Upper lobe of left lung (tissue), 4 donors: ENCODE data around the gene OSTN.

Experiments used
- CTCF ChIP-seq, 6 experiments: fragments of 450-650 bp in 4 of 6; fragments of 200-600 bp in 2 of 6; sonication (generic) in 2 of 6; IDR thresholded peaks; one replicate each; pipeline ENCODE4 v1.5.1; 2016 to 2019; ENCODE audit warnings: antibody characterized with exemption in 6 of 6
- POLR2A ChIP-seq, 4 donors: fragments of 450-650 bp; IDR thresholded peaks; one replicate each; pipeline ENCODE4 v1.5.1; 2016 to 2017; ENCODE audit warnings: antibody characterized with exemption in 4 of 4, mild to moderate bottlenecking in 2 of 4

DNA sequence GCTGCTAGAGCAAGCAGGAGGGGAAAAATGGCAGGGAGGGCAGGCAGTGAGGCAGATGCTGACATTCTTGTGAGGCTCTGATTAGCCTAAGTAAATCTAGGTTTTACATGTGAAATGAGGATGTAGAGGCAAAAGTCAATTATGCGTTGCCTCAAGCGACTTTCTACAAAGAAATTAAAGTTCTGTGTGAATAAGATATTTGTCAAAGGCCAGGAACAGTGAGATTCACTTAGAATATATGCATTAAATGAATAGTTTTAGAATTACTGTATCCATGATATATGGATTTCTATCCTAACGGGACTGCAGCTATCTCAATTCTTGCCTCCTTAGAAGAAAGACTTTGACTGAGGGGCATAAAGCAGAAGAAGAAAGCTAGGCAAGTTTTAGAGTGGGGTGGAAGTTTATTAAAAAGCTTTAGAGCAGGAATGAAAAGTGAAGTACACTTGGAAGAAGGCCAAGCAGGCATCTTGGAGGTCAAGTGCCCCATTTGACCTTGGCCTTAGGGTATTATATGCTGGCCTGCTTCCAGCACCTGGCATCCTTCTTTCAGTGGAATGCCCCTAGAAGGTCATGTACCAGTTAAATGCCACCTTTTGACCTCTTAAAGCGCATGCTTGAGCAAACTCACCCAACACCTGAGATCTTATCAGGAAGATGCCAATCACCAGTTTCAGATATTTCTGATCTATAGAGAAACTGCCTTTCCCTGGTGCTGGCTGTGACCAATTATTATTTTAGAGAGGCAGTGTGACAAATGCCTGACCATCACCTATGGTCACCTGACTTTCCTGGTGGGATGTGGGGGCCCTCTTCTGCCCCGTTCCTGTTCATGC is 38.2 kb downstream of the OSTN start:
- TF ChIP-seq CTCF (IDR thresholded peaks at IDR 0.05) (no peak), POLR2A (IDR thresholded peaks at IDR 0.05) (no peak)
